Measurements from ENCODE around the gene GNB5.

Gene GNB5

GRCh38 chr15:52134502-52135144 lies 56.6 kb downstream of the GNB5 start:
- ATAC-seq = no peak
- no peak for TF ChIP-seq CREB5 (CRISPR knock-in tag; IDR thresholded peaks at IDR 0.05; ENCODE audit: low read depth)

GRCh38 chr15:52133510-52134220 lies 57.5 kb downstream of the GNB5 start:
- ATAC-seq = no peak
- TF ChIP-seq ZNF8 (CRISPR knock-in tag; IDR thresholded peaks at IDR 0.05) = no peak
- no peak for TF ChIP-seq RARB (CRISPR knock-in tag; IDR thresholded peaks at IDR 0.05)
- no peak for TF ChIP-seq ARNTL (CRISPR knock-in tag; IDR thresholded peaks at IDR 0.05; ENCODE audit: borderline replicate concordance, low read depth)
- TF ChIP-seq ZFP30 (CRISPR knock-in tag; IDR thresholded peaks at IDR 0.05) = no peak
- TF ChIP-seq ZC3H10 (CRISPR knock-in tag; IDR thresholded peaks at IDR 0.05) = no peak
- TF ChIP-seq ZNF565 (CRISPR knock-in tag; conservative IDR thresholded peaks at IDR 0.05; ENCODE audit: low read depth) = no peak

- TF ChIP-seq ESRRG (CRISPR knock-in tag; IDR thresholded peaks at IDR 0.05) (no peak), GLIS3 (CRISPR knock-in tag; IDR thresholded peaks at IDR 0.05) (no peak), TCF4 (CRISPR knock-in tag; IDR thresholded peaks at IDR 0.05; ENCODE audit: borderline replicate concordance) (no peak), ISL1 (CRISPR knock-in tag; IDR thresholded peaks at IDR 0.05) (no peak), ARNTL (CRISPR knock-in tag; IDR thresholded peaks at IDR 0.05; ENCODE audit: borderline replicate concordance, low read depth) (no peak), CSRNP3 (CRISPR knock-in tag; IDR thresholded peaks at IDR 0.05) (no peak), RARB (CRISPR knock-in tag; IDR thresholded peaks at IDR 0.05) (no peak), ZFP3 (CRISPR knock-in tag; IDR thresholded peaks at IDR 0.05) (no peak)
- ATAC-seq = no peak
These were observed 59.1 kb downstream of the GNB5 start for GRCh38 chr15:52132066-52132465.

- ATAC-seq = no peak
- TF ChIP-seq RARB (CRISPR knock-in tag; IDR thresholded peaks at IDR 0.05) (no peak), ZNF565 (CRISPR knock-in tag; conservative IDR thresholded peaks at IDR 0.05; ENCODE audit: low read depth) (no peak), ZC3H10 (CRISPR knock-in tag; IDR thresholded peaks at IDR 0.05) (no peak), PPARA (CRISPR knock-in tag; IDR thresholded peaks at IDR 0.05; ENCODE audit: borderline replicate concordance) (no peak), CSDC2 (CRISPR knock-in tag; IDR thresholded peaks at IDR 0.05) (no peak), CSRNP3 (CRISPR knock-in tag; IDR thresholded peaks at IDR 0.05) (no peak), TOX (CRISPR knock-in tag; IDR thresholded peaks at IDR 0.05; ENCODE audit: borderline replicate concordance) (no peak), ZNF8 (CRISPR knock-in tag; IDR thresholded peaks at IDR 0.05) (no peak), GLIS3 (CRISPR knock-in tag; IDR thresholded peaks at IDR 0.05) (no peak), OSR1 (CRISPR knock-in tag; IDR thresholded peaks at IDR 0.05) (no peak), SNAI2 (CRISPR knock-in tag; IDR thresholded peaks at IDR 0.05) (no peak), ESRRG (CRISPR knock-in tag; IDR thresholded peaks at IDR 0.05) (no peak), TCF4 (CRISPR knock-in tag; IDR thresholded peaks at IDR 0.05; ENCODE audit: borderline replicate concordance) (no peak), ZFP3 (CRISPR knock-in tag; IDR thresholded peaks at IDR 0.05) (no peak), BACH2 (CRISPR knock-in tag; IDR thresholded peaks at IDR 0.05; ENCODE audit: borderline replicate concordance) (no peak), ARNTL (CRISPR knock-in tag; IDR thresholded peaks at IDR 0.05; ENCODE audit: borderline replicate concordance, low read depth) (no peak), ZFP30 (CRISPR knock-in tag; IDR thresholded peaks at IDR 0.05) (no peak), CREB5 (CRISPR knock-in tag; IDR thresholded peaks at IDR 0.05; ENCODE audit: low read depth) (no peak), ISL1 (CRISPR knock-in tag; IDR thresholded peaks at IDR 0.05) (no peak), PATZ1 (CRISPR knock-in tag; IDR thresholded peaks at IDR 0.05; ENCODE audit: borderline replicate concordance) (no peak)
These were observed 62.6 kb downstream of the GNB5 start for GRCh38 chr15:52128568-52128967.

All from SK-N-SH treated with all-trans-retinoic acid at 6 μM for 48 hours (cell line).